Measurements from ENCODE around the gene BTNL9.

Gene BTNL9

GRCh38 chr5:181105391-181106025, 65.4 kb downstream of the BTNL9 start:
- no peaks in the 10 kb centered on the region for H3K9me3 ChIP-seq (ENCODE audit: control insufficient read depth, insufficient read depth, low read length)
- peak overlapping the region; percentile 20; the same call in 1 of the 2 replicates for H3K9ac ChIP-seq (ENCODE audit: low read depth, low read length)
- no peaks in the 10 kb centered on the region for H3K4me1 ChIP-seq (ENCODE audit: insufficient read depth, low read length)
- no peaks in the 10 kb centered on the region for H3K36me3 ChIP-seq (ENCODE audit: insufficient read depth, low read length)

GRCh38 chr5:181107699-181108098, 67.6 kb downstream of the BTNL9 start:
- Histone ChIP-seq H3K36me3 (ENCODE audit: insufficient read depth, low read length) (no peaks in the 10 kb centered on the region), H3K9me3 (ENCODE audit: control insufficient read depth, insufficient read depth, low read length) (no peaks in the 10 kb centered on the region), H3K4me1 (ENCODE audit: insufficient read depth, low read length) (no peaks in the 10 kb centered on the region), H3K9ac (ENCODE audit: low read depth, low read length) (no peak overlapping the region)

- Histone ChIP-seq H3K9me3 (ENCODE audit: control insufficient read depth, insufficient read depth, low read length) (no peaks in the 10 kb centered on the region), H3K4me1 (ENCODE audit: insufficient read depth, low read length) (no peaks in the 10 kb centered on the region), H3K9ac (ENCODE audit: low read depth, low read length) (no peak overlapping the region)
These were observed 68.6 kb downstream of the BTNL9 start for GRCh38 chr5:181108578-181109165.

GRCh38 chr5:181109489-181110013, 69.5 kb downstream of the BTNL9 start:
- H3K9me3 ChIP-seq (ENCODE audit: control insufficient read depth, insufficient read depth, low read length), result no peaks in the 10 kb centered on the region; the same call in 1 of the 2 replicates
- no peaks in the 10 kb centered on the region for H3K36me3 ChIP-seq (ENCODE audit: insufficient read depth, low read length)
- no peaks in the 10 kb centered on the region for H3K4me1 ChIP-seq (ENCODE audit: insufficient read depth, low read length)
- no peak overlapping the region for H3K9ac ChIP-seq (ENCODE audit: low read depth, low read length)

More at GRCh38 chr5:181108578-181109165, 68.6 kb downstream of the BTNL9 start:
- H3K36me3 ChIP-seq (ENCODE audit: insufficient read depth, low read length), result no peaks in the 10 kb centered on the region

GRCh38 chr5:181111010-181111409, 70.9 kb downstream of the BTNL9 start:
- no peaks in the 10 kb centered on the region; the same call in 1 of the 2 replicates for H3K9me3 ChIP-seq (ENCODE audit: control insufficient read depth, insufficient read depth, low read length)
- H3K4me1 ChIP-seq (ENCODE audit: insufficient read depth, low read length), result no peaks in the 10 kb centered on the region
- H3K9ac ChIP-seq (ENCODE audit: low read depth, low read length), result no peak overlapping the region
- no peaks in the 10 kb centered on the region for H3K36me3 ChIP-seq (ENCODE audit: insufficient read depth, low read length)
